ENCODE measurements around the gene NINJ2. TPM values are rescaled to one million over a fixed set of nuclear protein-coding genes. Genes with fewer than 3 reads are reported as not detected.

The NINJ2 gene
- total RNA-seq, 2 experiments from 2014 or later = 1.1 to 3.4 TPM

- H3K4me3 Mint-ChIP-seq = no peak overlapping the region
- H3K27me3 Mint-ChIP-seq = no peaks in the 10 kb centered on the region
- peaks cover 3% of the 10 kb centered on the region for H3K4me1 Mint-ChIP-seq (ENCODE audit: low read depth)
- ChIA-PET CTCF (interaction anchor here (1.1 kb wide), 1 partner anchor 232 kb away, joined by 4 read pairs; no protein-coding TSS in a partner anchor), POLR2A (no interaction called here)
- no peaks in the 10 kb centered on the region for H3K36me3 Mint-ChIP-seq (ENCODE audit: low read depth)
- H3K27ac Mint-ChIP-seq = no peak overlapping the region
- no peak for TF ChIP-seq CTCF (IDR thresholded peaks at IDR 0.05)
- DNase-seq (peak in 1 of 14 experiments; percentile 5), ATAC-seq (ENCODE audit: poor library complexity) (no peak)
- peaks cover 1% of the 10 kb centered on the region for H3K4me1 ChIP-seq (ENCODE audit: insufficient read depth, low read length)
- no peaks in the 10 kb centered on the region for H3K9me3 Mint-ChIP-seq
- intact Hi-C loops (cut with DNase I, micrococcal nuclease) = no loop called here
- H3K27ac ChIP-seq (ENCODE audit: low read depth in 1 of 2, low read length in 2 of 2) = no peak overlapping the region
- H3K36me3 ChIP-seq (ENCODE audit: insufficient read depth, low read length) = no peaks in the 10 kb centered on the region
- H3K27me3 ChIP-seq (ENCODE audit: control insufficient read depth in 1 of 2, insufficient read depth in 2 of 2, low read length in 2 of 2) = no peaks in the 10 kb centered on the region
- H3K9me3 ChIP-seq (ENCODE audit: control insufficient read depth in 1 of 2, insufficient read depth in 1 of 2, low read length in 2 of 2) = no peaks in the 10 kb centered on the region
- no peak overlapping the region for H3K4me3 ChIP-seq (ENCODE audit: low read length)
Observed at GRCh38 chr12:581746-582145, 81.5 kb downstream of the NINJ2 start.

- CTCF ChIA-PET = interaction anchor here (1.1 kb wide), 1 partner anchor 232 kb away, joined by 4 read pairs; no protein-coding TSS in a partner anchor
- peaks cover 8% of the 10 kb centered on the region for H3K4me1 Mint-ChIP-seq (ENCODE audit: low read depth)
- H3K4me3 ChIP-seq (ENCODE audit: low read length) = no peak overlapping the region
- no peaks in the 10 kb centered on the region for H3K36me3 Mint-ChIP-seq (ENCODE audit: low read depth)
- peaks cover 6% of the 10 kb centered on the region for H3K4me1 ChIP-seq (ENCODE audit: insufficient read depth, low read length)
- H3K9me3 ChIP-seq (ENCODE audit: control insufficient read depth in 1 of 2, insufficient read depth in 1 of 2, low read length in 2 of 2) = no peaks in the 10 kb centered on the region
- POLR2A ChIA-PET = no interaction called here
- DNase-seq (no peak), ATAC-seq (ENCODE audit: poor library complexity) (no peak)
- no peak overlapping the region for H3K27ac ChIP-seq (ENCODE audit: low read depth in 1 of 2, low read length in 2 of 2)
- no peaks in the 10 kb centered on the region for H3K36me3 ChIP-seq (ENCODE audit: insufficient read depth, low read length)
- TF ChIP-seq CTCF (IDR thresholded peaks at IDR 0.05) = no peak
- no peaks in the 10 kb centered on the region for H3K9me3 Mint-ChIP-seq
- no peaks in the 10 kb centered on the region for H3K27me3 Mint-ChIP-seq
- H3K27me3 ChIP-seq (ENCODE audit: control insufficient read depth in 1 of 2, insufficient read depth in 2 of 2, low read length in 2 of 2) = no peaks in the 10 kb centered on the region
- H3K4me3 Mint-ChIP-seq = no peak overlapping the region
- intact Hi-C loops (cut with DNase I, micrococcal nuclease) = no loop called here
- no peak overlapping the region for H3K27ac Mint-ChIP-seq
Observed at GRCh38 chr12:581321-581720, 81.9 kb downstream of the NINJ2 start.

- Mint-ChIP-seq H3K27ac (no peak overlapping the region), H3K9me3 (no peaks in the 10 kb centered on the region), H3K27me3 (no peaks in the 10 kb centered on the region), H3K4me1 (ENCODE audit: low read depth) (peaks cover 13% of the 10 kb centered on the region), H3K36me3 (ENCODE audit: low read depth) (no peaks in the 10 kb centered on the region), H3K4me3 (no peak overlapping the region)
- intact Hi-C loops (cut with DNase I, micrococcal nuclease) = no loop called here
- no peak for TF ChIP-seq CTCF (IDR thresholded peaks at IDR 0.05)
- H3K4me3 ChIP-seq (ENCODE audit: low read length) = no peak overlapping the region
- no peak for DNase-seq
- H3K4me1 ChIP-seq (ENCODE audit: insufficient read depth, low read length) = peaks cover 11% of the 10 kb centered on the region
- CTCF ChIA-PET = interaction anchor here (1.1 kb wide), 1 partner anchor 233 kb away, joined by 4 read pairs; no protein-coding TSS in a partner anchor
- no peaks in the 10 kb centered on the region for H3K27me3 ChIP-seq (ENCODE audit: control insufficient read depth in 1 of 2, insufficient read depth in 2 of 2, low read length in 2 of 2)
- H3K36me3 ChIP-seq (ENCODE audit: insufficient read depth, low read length) = no peaks in the 10 kb centered on the region
- POLR2A ChIA-PET = no interaction called here
- H3K27ac ChIP-seq (ENCODE audit: low read depth in 1 of 2, low read length in 2 of 2) = no peak overlapping the region
- no peaks in the 10 kb centered on the region for H3K9me3 ChIP-seq (ENCODE audit: control insufficient read depth in 1 of 2, insufficient read depth in 1 of 2, low read length in 2 of 2)
- ATAC-seq (ENCODE audit: poor library complexity) = no peak
Observed at GRCh38 chr12:580813-581212, 82.4 kb downstream of the NINJ2 start.

Data from CD4-positive, alpha-beta T cell (primary cell).